A549 (cell line): Measurements from ENCODE around the gene TRERF1. TPM values are rescaled to one million over a fixed set of nuclear protein-coding genes. Genes with fewer than 3 reads are reported as not detected.
"Not testable (repeated sequence)": the region's sequence is repeated elsewhere in the genome, so short reads cannot be mapped to it uniquely, and the experiment has no call there.

Experiments
- ATAC-seq, 2 experiments: fragments of 200-7000 bp in 1 of 2; fragments of >200 bp in 1 of 2; cut with Nextera tagmentation in 1 of 2; cut with Tn5 transposase in 1 of 2; 3 replicates each; pipeline versions ENCODE4 v1.8.0 to v1.9.1; 2018 to 2020; ENCODE audit warnings: mild to moderate bottlenecking in 1 of 2, moderate library complexity in 1 of 2
- CTCF ChIA-PET: fragments of 300-600 bp; sonication (Branson Sonifier 250); formaldehyde crosslinking; extraction: SDS; loops from one replicate; lab custom pipeline; 2021; ENCODE audit warnings: antibody characterized with exemption, inconsistent platforms; lab: Yijun Ruan, JAX
- POLR2A ChIA-PET: fragments of 350-600 bp; formaldehyde crosslinking; extraction: SDS; loops from one replicate; lab custom pipeline; 2021; ENCODE audit warnings: antibody characterized with exemption, inconsistent platforms; lab: Yijun Ruan, JAX
- DNase-seq, 2 experiments: peaks; one replicate each; pipeline versions ENCODE4 v3.0.0 to v3.0.0-alpha.2; 2011 to 2016; ENCODE audit warnings: low read depth in 1 of 2, low spot score in 1 of 2
- FAIRE-seq: peaks from 2 replicates; lab custom pipeline; 2011; peaks lifted over from hg19 to GRCh38; lab: Jason Lieb, UNC
- H3K27ac ChIP-seq, 2 experiments: fragments of >200 bp; sonication (Bioruptor Twin); formaldehyde crosslinking; 3 replicates each; pipeline ENCODE4 v1.5.1; 2016 to 2017
- H3K4me1 ChIP-seq: fragments of >200 bp; sonication (Bioruptor Twin); formaldehyde crosslinking; 3 replicates; pipeline ENCODE4 v1.6.1; 2016
- H3K4me2 ChIP-seq: fragments of >200 bp; sonication (Bioruptor Twin); formaldehyde crosslinking; 3 replicates; pipeline ENCODE4 v1.6.1; 2016
- H3K4me3 ChIP-seq: fragments of >200 bp; sonication (Bioruptor Twin); formaldehyde crosslinking; 3 replicates; pipeline ENCODE4 v1.5.1; 2016
- H3K9me3 ChIP-seq: fragments of >200 bp; sonication (Bioruptor Twin); formaldehyde crosslinking; 3 replicates; pipeline ENCODE4 v1.6.1; 2016
- ATOH8 ChIP-seq: fragments of 250-450 bp; sonication (Bioruptor Pico); IDR thresholded peaks from 2 replicates; pipeline ENCODE4 v1.5.0; 2020; ENCODE audit warnings: low read depth, mild to moderate bottlenecking, moderate library complexity
- BHLHE40 ChIP-seq: IDR thresholded peaks from 2 replicates; pipeline ENCODE4 v1.6.1; 2012; ENCODE audit warnings: low read depth, low read length, inconsistent platforms
- CHD4 ChIP-seq: fragments of 200-600 bp; sonication (generic); IDR thresholded peaks from 2 replicates; pipeline ENCODE4 v1.6.1; 2016; ENCODE audit warnings: antibody characterized with exemption, mild to moderate bottlenecking, borderline replicate concordance
- CTCF ChIP-seq: fragments of >200 bp; sonication (Bioruptor Twin); formaldehyde crosslinking; IDR thresholded peaks from 3 replicates; pipeline ENCODE4 v1.5.1; 2016
- ELK1 ChIP-seq: fragments of 150-350 bp; IDR thresholded peaks from 2 replicates; pipeline ENCODE4 v1.6.1; 2014; ENCODE audit warnings: low read depth, mild to moderate bottlenecking, low read length
- EP300 ChIP-seq, 2 experiments: fragments of >200 bp; sonication (Bioruptor Twin); formaldehyde crosslinking; IDR thresholded peaks; 2 replicates in 1 of 2; 3 replicates in 1 of 2; pipeline ENCODE4 v1.6.1; 2016 to 2017
- ESRRA ChIP-seq: fragments of 150-350 bp; IDR thresholded peaks from 2 replicates; pipeline ENCODE4 v1.6.1; 2014; ENCODE audit warnings: mild to moderate bottlenecking, low read length, borderline replicate concordance
- FOSL2 ChIP-seq, 2 experiments: fragments of 450-650 bp in 1 of 2; fragments of >200 bp in 1 of 2; sonication (Bioruptor Twin) in 1 of 2; formaldehyde crosslinking; IDR thresholded peaks; 2 replicates each; pipeline versions ENCODE4 v1.5.0 to v1.6.1; 2016 to 2020; ENCODE audit warnings: mild to moderate bottlenecking in 1 of 2, moderate library complexity in 1 of 2
- HDAC2 ChIP-seq: fragments of 200-600 bp; sonication (generic); IDR thresholded peaks from 2 replicates; pipeline ENCODE4 v1.6.1; 2016
- HES2 ChIP-seq: fragments of >200 bp; sonication (Bioruptor Twin); formaldehyde crosslinking; IDR thresholded peaks from 2 replicates; pipeline ENCODE4 v1.6.1; 2016
- KDM1A ChIP-seq: fragments of 200-600 bp; sonication (generic); IDR thresholded peaks from 2 replicates; pipeline ENCODE4 v1.6.1; 2016; ENCODE audit warnings: low read depth, mild to moderate bottlenecking
- KDM5A ChIP-seq: fragments of 200-600 bp; sonication (generic); IDR thresholded peaks from 2 replicates; pipeline ENCODE4 v1.6.1; 2016; ENCODE audit warnings: antibody characterized with exemption, mild to moderate bottlenecking
- MAFK ChIP-seq: fragments of 450-650 bp; IDR thresholded peaks from 2 replicates; pipeline ENCODE4 v1.6.1; 2014; ENCODE audit not compliant: partially characterized antibody
- MYC ChIP-seq: IDR thresholded peaks from 2 replicates; pipeline ENCODE4 v1.6.1; 2012; ENCODE audit warnings: mild to moderate bottlenecking, inconsistent platforms, low read length, improper control_type of control experiment, borderline replicate concordance
- NFE2L2 ChIP-seq: fragments of 150-350 bp; conservative IDR thresholded peaks from 2 replicates; pipeline ENCODE4 v1.6.1; 2014; ENCODE audit warnings: low read length
- NPAS2 ChIP-seq: fragments of 250-450 bp; sonication (Bioruptor Pico); IDR thresholded peaks from 2 replicates; pipeline ENCODE4 v1.8.0; 2022; ENCODE audit warnings: mild to moderate bottlenecking, moderate library complexity, borderline replicate concordance
- NR3C1 ChIP-seq: fragments of >200 bp; sonication (Bioruptor Twin); formaldehyde crosslinking; IDR thresholded peaks from 3 replicates; pipeline ENCODE4 v1.6.1; 2017
- POLR2A ChIP-seq: IDR thresholded peaks from 2 replicates; pipeline ENCODE4 v1.6.1; 2012; ENCODE audit warnings: mild to moderate bottlenecking, low read length
- POLR2AphosphoS2 ChIP-seq: conservative IDR thresholded peaks from 2 replicates; pipeline ENCODE4 v1.6.1; 2012; ENCODE audit warnings: low read length, improper control_type of control experiment, inconsistent platforms
- RAD21 ChIP-seq, 2 experiments: fragments of >200 bp in 1 of 2; sonication (Bioruptor Twin) in 1 of 2; formaldehyde crosslinking in 1 of 2; IDR thresholded peaks in 1 of 2; conservative IDR thresholded peaks in 1 of 2; 2 replicates in 1 of 2; 3 replicates in 1 of 2; pipeline ENCODE4 v1.6.1; 2012 to 2018; ENCODE audit warnings: inconsistent platforms in 1 of 2
- RFX5 ChIP-seq: fragments of 450-650 bp; IDR thresholded peaks from 2 replicates; pipeline ENCODE4 v1.7.1; 2014; ENCODE audit warnings: antibody characterized with exemption, mild to moderate bottlenecking, moderate library complexity
- RNF2 ChIP-seq: fragments of 200-600 bp; sonication (generic); IDR thresholded peaks from 2 replicates; pipeline ENCODE4 v1.6.1; 2016; ENCODE audit warnings: low read depth, mild to moderate bottlenecking, antibody characterized with exemption, moderate library complexity, borderline replicate concordance
- TFCP2L1 ChIP-seq: fragments of 250-450 bp; sonication (Bioruptor Pico); IDR thresholded peaks from 2 replicates; pipeline ENCODE4 v1.5.0; 2021; ENCODE audit warnings: mild to moderate bottlenecking
- USF2 ChIP-seq: fragments of 450-650 bp; IDR thresholded peaks from 2 replicates; pipeline ENCODE4 v1.6.1; 2014; ENCODE audit warnings: antibody characterized with exemption
- ZSCAN20 ChIP-seq: fragments of 250-450 bp; sonication (Bioruptor Pico); IDR thresholded peaks from 2 replicates; pipeline ENCODE4 v1.8.0; 2022; ENCODE audit warnings: mild to moderate bottlenecking, moderate library complexity
- WGBS: methylation state at CpG from one replicate; pipeline ENCODE4 v1.1.6; 2017; ENCODE audit errors: missing lambda C conversion rate; 5-methylcytosine and 5-hydroxymethylcytosine counted together
- polyA plus RNA-seq, 4 experiments: library from polyadenylated mRNA; depleted of rRNA in 3 of 4; stranded (reverse); fragments of >200 nt; fragmentation: RNase III in 1 of 4; extraction: RNeasy Plus Mini Kit Qiagen cat#74134 plus additional on column Dnase treatment in 1 of 4; gene quantifications; 2 replicates in 3 of 4; 3 replicates in 1 of 4; pipeline ENCODE4 v1.2.3, GENCODE V29; 2011 to 2017

The TRERF1 gene
- polyA plus RNA-seq, 2 of the 4 experiments (the other 2 are of a cell fraction): 2.4 to 3.5 TPM

- TF ChIP-seq TFCP2L1 (CRISPR knock-in tag) (no peak), NFE2L2 (no peak), NR3C1 (no peak)
- TF ChIP-seq, all 56 proteins: peak for 0
- Histone ChIP-seq H3K9me3 (peaks cover 4% of the 10 kb centered on the region; the same call in 2 of the 3 replicates), H3K27ac (no peak overlapping the region), H3K4me1 (no peaks in the 10 kb centered on the region), H3K4me2 (no peak overlapping the region), H3K4me3 (no peak overlapping the region)
- 0% methylated on average over 1 of the region's 1 CpG for WGBS
- POLR2A ChIA-PET: no interaction called here
- FAIRE-seq (no peak), ATAC-seq (no peak), DNase-seq (no peak)
- CTCF ChIA-PET: no interaction called here
Observed at GRCh38 chr6:42467651-42468050, 15.9 kb upstream of the TRERF1 start.

- FAIRE-seq, CTCF ChIA-PET, DNase-seq, H3K4me2 ChIP-seq, H3K4me3 ChIP-seq, H3K27ac ChIP-seq, H3K9me3 ChIP-seq, POLR2A ChIA-PET, H3K4me1 ChIP-seq, ATAC-seq: not testable (repeated sequence)
- WGBS: no CpG with 5 or more reads among the region's 28 CpGs
Observed at GRCh38 chr6:42466470-42466869, 14.7 kb upstream of the TRERF1 start.

- 75% methylated on average over 4 of the region's 6 CpGs for WGBS
- H3K4me3 ChIP-seq: no peak overlapping the region
- ChIA-PET CTCF (interaction anchor here (1.0 kb wide), 1 partner anchor 85 kb away, joined by 4 read pairs; no protein-coding TSS in a partner anchor), POLR2A (no interaction called here)
- no peak for DNase-seq
- no peak for FAIRE-seq
- H3K4me2 ChIP-seq: no peak overlapping the region
- ATAC-seq: no peak
- TF ChIP-seq USF2 (no peak), ZSCAN20 (CRISPR knock-in tag) (no peak), ATOH8 (no peak), HDAC2 (no peak), HES2 (no peak), CHD4 (no peak), NFE2L2 (no peak), POLR2A (no peak), FOSL2 (IDR thresholded peaks at IDR 0.05) (no peak), FOSL2 (CRISPR knock-in tag; IDR thresholded peaks at IDR 0.05) (no peak), MYC (no peak), POLR2AphosphoS2 (no peak), BHLHE40 (no peak), KDM1A (no peak), MAFK (no peak), ELK1 (no peak)
- TF ChIP-seq, all 56 proteins: peak for 0
- Histone ChIP-seq H3K27ac (no peak overlapping the region), H3K9me3 (no peaks in the 10 kb centered on the region; the same call in 2 of the 3 replicates), H3K4me1 (no peaks in the 10 kb centered on the region)
Observed at GRCh38 chr6:42462474-42462972, 10.8 kb upstream of the TRERF1 start.

- ATAC-seq (no peak), FAIRE-seq (no peak), DNase-seq (no peak)
- H3K4me2 ChIP-seq: no peak overlapping the region
- no peak overlapping the region for H3K27ac ChIP-seq
- WGBS: 77% methylated on average over 1 of the region's 1 CpG
- POLR2A ChIA-PET: no interaction called here
- no peaks in the 10 kb centered on the region for H3K4me1 ChIP-seq
- TF ChIP-seq EP300 (IDR thresholded peaks at IDR 0.05) (no peak), CTCF (no peak), RAD21 (conservative IDR thresholded peaks at IDR 0.05 in 1 of 2, IDR thresholded peaks at IDR 0.05 in 1 of 2) (no peak), KDM5A (no peak), FOSL2 (IDR thresholded peaks at IDR 0.05) (no peak), FOSL2 (CRISPR knock-in tag; IDR thresholded peaks at IDR 0.05) (no peak), RFX5 (no peak), NPAS2 (CRISPR knock-in tag) (no peak), RNF2 (no peak), ESRRA (no peak)
- CTCF ChIA-PET: interaction anchor here (0.6 to 2.5 kb wide), 3 partner anchors 33 to 87 kb away, joined by 3 to 6 read pairs (median 3); no protein-coding TSS in a partner anchor
- H3K4me3 ChIP-seq: no peak overlapping the region
- no peaks in the 10 kb centered on the region for H3K9me3 ChIP-seq
Observed at GRCh38 chr6:42460883-42461282, 9.2 kb upstream of the TRERF1 start.
